Measurements from ENCODE around the gene SLC9A5.

The SLC9A5 gene

DNA sequence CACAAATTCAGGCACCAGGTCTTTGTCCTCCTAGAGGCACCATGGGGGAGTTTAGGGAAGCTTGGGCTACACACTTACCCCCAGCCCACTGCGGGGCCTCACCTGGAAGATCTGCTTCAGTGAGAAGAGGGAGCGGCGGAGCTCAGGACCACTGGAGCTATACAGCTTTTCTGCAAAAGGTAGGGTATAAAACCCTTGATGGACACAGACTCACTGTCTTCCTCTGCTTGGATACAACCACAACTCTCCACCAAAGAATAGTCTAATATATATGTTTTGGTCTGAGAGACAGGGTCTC is 10.6 kb upstream of the SLC9A5 start:
- DNase-seq: no peak
- no CpG with 5 or more reads among the region's 3 CpGs for WGBS (ENCODE audit: extremely low coverage, insufficient coverage, insufficient read length)
- Histone ChIP-seq H3K79me1 (ENCODE audit: low read length) (peaks cover 16% of the 10 kb centered on the region), H2AFZ (ENCODE audit: insufficient read depth, low read length, poor library complexity) (no peak overlapping the region), H3K18ac (ENCODE audit: low read length) (no peak overlapping the region), H3K4me1 (ENCODE audit: control insufficient read depth in 1 of 2, insufficient read depth in 2 of 2, low read length in 2 of 2) (peaks cover 20 to 23% of the 10 kb centered on the region in 2 experiments), H3K4me2 (ENCODE audit: low read length) (no peak overlapping the region), H3K9ac (ENCODE audit: low read length) (no peak overlapping the region), H3K79me2 (ENCODE audit: control insufficient read depth, insufficient read depth, low read length, poor library complexity) (peaks cover 2% of the 10 kb centered on the region), H3K36me3 (ENCODE audit: control insufficient read depth in 1 of 2, insufficient read depth in 2 of 2, low read length in 2 of 2) (peaks cover 32 to 33% of the 10 kb centered on the region in 2 experiments), H3K23ac (ENCODE audit: low read length) (no peak overlapping the region), H3K27me3 (ENCODE audit: insufficient read depth, low read length) (no peaks in the 10 kb centered on the region), H2AK5ac (ENCODE audit: low read length) (no peak overlapping the region), H3K4ac (ENCODE audit: low read depth, low read length) (no peak overlapping the region), H3K14ac (ENCODE audit: low read length) (no peak overlapping the region), H3K9me3 (ENCODE audit: insufficient read depth, low read depth, low read length) (no peaks in the 10 kb centered on the region), H4K12ac (ENCODE audit: low read depth, low read length) (no peak overlapping the region), H2BK120ac (ENCODE audit: insufficient read depth, low read length, poor library complexity) (no peak overlapping the region), H4K91ac (ENCODE audit: low read depth, low read length) (no peak overlapping the region), H3K27ac (ENCODE audit: low read depth, low read length) (no peak overlapping the region), H2BK5ac (ENCODE audit: low read depth, low read length, poor library complexity) (no peak overlapping the region), H3K4me3 (ENCODE audit: low read depth, low read length) (no peak overlapping the region), H4K8ac (ENCODE audit: low read depth, low read length) (no peak overlapping the region), H2BK12ac (ENCODE audit: low read length) (no peak overlapping the region)

DNA sequence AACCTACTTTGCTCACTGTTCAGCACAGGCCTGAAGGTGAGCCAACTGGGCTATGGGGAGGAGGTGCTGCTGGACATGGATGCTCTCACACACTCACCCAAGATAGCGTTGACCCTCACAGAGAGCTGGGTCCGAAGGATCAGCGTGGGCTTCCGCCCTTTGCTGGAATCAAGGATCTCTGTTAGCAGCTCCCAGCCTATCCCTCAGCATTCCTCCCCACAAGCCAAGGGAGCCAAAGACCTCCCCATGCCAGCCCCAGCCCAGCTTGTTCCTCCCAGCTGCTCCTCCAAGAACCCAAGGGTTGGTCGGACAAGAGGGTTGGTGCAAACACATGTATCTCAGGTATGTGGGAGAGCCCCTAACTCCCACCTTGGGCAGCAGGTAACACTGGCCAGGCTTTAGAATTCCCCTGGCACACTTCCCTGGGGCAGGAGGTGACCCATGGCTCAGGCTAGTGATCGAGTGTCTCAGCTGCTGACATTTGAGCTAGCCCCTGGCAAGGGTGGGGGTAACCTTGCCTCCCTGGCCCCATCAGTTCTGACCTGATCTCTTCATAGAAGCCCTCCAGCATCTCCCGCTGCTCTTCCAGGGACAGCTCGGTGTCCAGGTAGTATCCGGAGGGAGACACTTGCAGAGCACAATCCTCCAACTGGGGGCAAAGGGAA is 9.8 kb upstream of the SLC9A5 start:
- Histone ChIP-seq H3K79me2 (ENCODE audit: control insufficient read depth, insufficient read depth, low read length, poor library complexity) (peaks cover 2% of the 10 kb centered on the region), H3K23ac (ENCODE audit: low read length) (no peak overlapping the region), H3K4me3 (ENCODE audit: low read depth, low read length) (no peak overlapping the region), H2AFZ (ENCODE audit: insufficient read depth, low read length, poor library complexity) (no peak overlapping the region), H2BK5ac (ENCODE audit: low read depth, low read length, poor library complexity) (no peak overlapping the region), H3K9me3 (ENCODE audit: insufficient read depth, low read depth, low read length) (no peaks in the 10 kb centered on the region), H3K36me3 (ENCODE audit: control insufficient read depth in 1 of 2, insufficient read depth in 2 of 2, low read length in 2 of 2) (peaks cover 28 to 30% of the 10 kb centered on the region in 2 experiments), H3K14ac (ENCODE audit: low read length) (no peak overlapping the region), H2BK120ac (ENCODE audit: insufficient read depth, low read length, poor library complexity) (no peak overlapping the region), H4K91ac (ENCODE audit: low read depth, low read length) (no peak overlapping the region), H3K9ac (ENCODE audit: low read length) (no peak overlapping the region), H3K18ac (ENCODE audit: low read length) (no peak overlapping the region), H3K4me1 (ENCODE audit: control insufficient read depth in 1 of 2, insufficient read depth in 2 of 2, low read length in 2 of 2) (peaks cover 28 to 29% of the 10 kb centered on the region in 2 experiments), H3K27me3 (ENCODE audit: insufficient read depth, low read length) (no peaks in the 10 kb centered on the region), H3K4me2 (ENCODE audit: low read length) (no peak overlapping the region), H4K12ac (ENCODE audit: low read depth, low read length) (no peak overlapping the region), H3K27ac (ENCODE audit: low read depth, low read length) (no peak overlapping the region), H2BK12ac (ENCODE audit: low read length) (no peak overlapping the region), H3K79me1 (ENCODE audit: low read length) (peaks cover 17% of the 10 kb centered on the region), H3K4ac (ENCODE audit: low read depth, low read length) (no peak overlapping the region), H4K8ac (ENCODE audit: low read depth, low read length) (no peak overlapping the region), H2AK5ac (ENCODE audit: low read length) (no peak overlapping the region)
- no CpG with 5 or more reads among the region's 9 CpGs for WGBS (ENCODE audit: extremely low coverage, insufficient coverage, insufficient read length)
- no peak for DNase-seq

DNA sequence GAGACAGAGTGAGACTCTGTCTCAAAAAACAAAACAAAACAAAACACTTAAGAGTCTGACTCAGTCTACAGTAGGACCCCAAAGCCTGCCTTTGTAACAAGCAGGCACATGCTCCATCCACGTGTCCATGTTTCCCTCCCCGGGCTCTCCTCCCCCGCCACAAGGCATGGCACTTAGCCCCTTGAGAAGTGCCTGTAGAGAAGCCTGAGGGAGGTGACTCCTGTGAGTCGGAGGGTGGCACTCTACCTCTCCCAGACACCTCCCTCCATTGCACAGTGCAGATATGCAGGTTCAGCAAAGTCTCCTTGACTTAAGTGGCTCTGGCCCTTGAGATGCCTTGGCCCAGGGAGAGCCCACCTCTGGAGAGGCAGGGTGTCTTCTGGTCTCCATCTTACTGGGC is 8.3 kb upstream of the SLC9A5 start:
- peak overlapping the region; percentile 89 for H4K8ac ChIP-seq (ENCODE audit: low read depth, low read length)
- no peak for DNase-seq
- H3K27ac ChIP-seq (ENCODE audit: low read depth, low read length): peak overlapping the region; percentile 95
- peak overlapping the region; percentile 23 for H2BK12ac ChIP-seq (ENCODE audit: low read length)
- H2AK5ac ChIP-seq (ENCODE audit: low read length): peak overlapping the region; percentile 96
- H3K36me3 ChIP-seq (ENCODE audit: control insufficient read depth in 1 of 2, insufficient read depth in 2 of 2, low read length in 2 of 2): peaks cover 24 to 26% of the 10 kb centered on the region in 2 experiments
- H3K14ac ChIP-seq (ENCODE audit: low read length): peak overlapping the region; percentile 94
- no peak overlapping the region for H3K4me3 ChIP-seq (ENCODE audit: low read depth, low read length)
- H3K9me3 ChIP-seq (ENCODE audit: insufficient read depth, low read depth, low read length): no peaks in the 10 kb centered on the region
- peaks cover 43 to 44% of the 10 kb centered on the region in 2 experiments for H3K4me1 ChIP-seq (ENCODE audit: control insufficient read depth in 1 of 2, insufficient read depth in 2 of 2, low read length in 2 of 2)
- no CpG with 5 or more reads among the region's 4 CpGs for WGBS (ENCODE audit: extremely low coverage, insufficient coverage, insufficient read length)
- H2AFZ ChIP-seq (ENCODE audit: insufficient read depth, low read length, poor library complexity): peak overlapping the region; percentile 32
- H2BK120ac ChIP-seq (ENCODE audit: insufficient read depth, low read length, poor library complexity): peak overlapping the region; percentile 95
- peak overlapping the region; percentile 49 for H4K12ac ChIP-seq (ENCODE audit: low read depth, low read length)
- H3K79me2 ChIP-seq (ENCODE audit: control insufficient read depth, insufficient read depth, low read length, poor library complexity): peaks cover 2% of the 10 kb centered on the region
- peak overlapping the region; percentile 68 for H3K4ac ChIP-seq (ENCODE audit: low read depth, low read length)
- H3K18ac ChIP-seq (ENCODE audit: low read length): peak overlapping the region; percentile 92
- peak overlapping the region; percentile 97 for H4K91ac ChIP-seq (ENCODE audit: low read depth, low read length)
- H3K79me1 ChIP-seq (ENCODE audit: low read length): peaks cover 22% of the 10 kb centered on the region
- no peaks in the 10 kb centered on the region for H3K27me3 ChIP-seq (ENCODE audit: insufficient read depth, low read length)
- no peak overlapping the region for H3K9ac ChIP-seq (ENCODE audit: low read length)
- no peak overlapping the region for H3K4me2 ChIP-seq (ENCODE audit: low read length)
- H3K23ac ChIP-seq (ENCODE audit: low read length): no peak overlapping the region
- peak overlapping the region; percentile 94 for H2BK5ac ChIP-seq (ENCODE audit: low read depth, low read length, poor library complexity)

DNA sequence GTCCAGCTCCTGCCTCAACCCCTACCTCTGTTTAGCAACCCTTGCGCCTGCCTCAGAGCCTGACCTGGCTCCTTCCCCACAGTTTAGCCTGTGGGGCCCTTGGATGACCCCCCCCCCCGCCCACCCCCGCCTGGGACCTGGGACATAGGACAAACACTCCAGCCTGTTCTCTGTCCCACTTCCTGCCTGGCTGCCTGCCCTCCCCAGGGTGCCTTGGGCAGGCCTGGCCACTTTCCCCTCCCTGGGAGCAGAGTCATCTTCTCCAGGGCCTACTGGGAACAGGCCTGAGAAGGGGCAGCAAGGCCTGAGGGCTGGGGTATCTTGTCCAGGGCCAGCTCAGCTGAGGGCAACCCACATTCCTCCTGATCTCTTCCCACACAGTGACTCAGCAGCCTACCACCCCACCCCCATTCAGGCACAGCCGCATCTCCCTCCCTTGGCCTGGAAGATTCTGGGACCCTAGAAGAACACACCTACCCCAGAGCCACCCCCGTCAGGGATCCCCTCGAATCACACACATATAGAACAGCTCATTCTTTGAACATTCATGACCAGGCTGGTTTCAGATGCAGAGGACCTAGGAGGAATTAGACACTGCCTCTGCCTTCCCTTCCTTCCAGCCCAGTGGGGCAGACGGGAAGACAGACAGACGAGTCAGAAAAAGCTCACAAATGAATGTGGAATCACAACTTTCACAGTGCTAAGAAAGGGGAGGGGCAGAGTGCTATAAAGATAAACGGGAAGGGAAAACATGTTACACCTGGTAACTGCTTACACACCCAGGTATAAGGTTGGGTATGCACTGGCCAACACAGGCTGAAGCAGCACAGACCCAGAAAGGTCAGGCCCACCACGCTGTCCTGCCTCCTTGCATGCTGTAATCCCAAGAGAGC is 7.5 kb upstream of the SLC9A5 start:
- Histone ChIP-seq H2BK120ac (ENCODE audit: insufficient read depth, low read length, poor library complexity) (peak overlapping the region; percentile 95), H3K27ac (ENCODE audit: low read depth, low read length) (peak overlapping the region; percentile 95), H2BK12ac (ENCODE audit: low read length) (peak overlapping the region; percentile 85), H3K9ac (ENCODE audit: low read length) (no peak overlapping the region), H3K79me1 (ENCODE audit: low read length) (peaks cover 29% of the 10 kb centered on the region), H3K4ac (ENCODE audit: low read depth, low read length) (peak overlapping the region; percentile 68), H3K23ac (ENCODE audit: low read length) (no peak overlapping the region), H3K27me3 (ENCODE audit: insufficient read depth, low read length) (no peaks in the 10 kb centered on the region), H3K4me1 (ENCODE audit: control insufficient read depth in 1 of 2, insufficient read depth in 2 of 2, low read length in 2 of 2) (peaks cover 44 to 47% of the 10 kb centered on the region in 2 experiments), H3K4me2 (ENCODE audit: low read length) (peak overlapping the region; percentile 45), H3K14ac (ENCODE audit: low read length) (peak overlapping the region; percentile 94), H4K91ac (ENCODE audit: low read depth, low read length) (peak overlapping the region; percentile 97), H3K36me3 (ENCODE audit: control insufficient read depth in 1 of 2, insufficient read depth in 2 of 2, low read length in 2 of 2) (peaks cover 18 to 21% of the 10 kb centered on the region in 2 experiments), H3K4me3 (ENCODE audit: low read depth, low read length) (no peak overlapping the region), H2AFZ (ENCODE audit: insufficient read depth, low read length, poor library complexity) (peak overlapping the region; percentile 46), H2AK5ac (ENCODE audit: low read length) (peak overlapping the region; percentile 96), H4K12ac (ENCODE audit: low read depth, low read length) (peak overlapping the region; percentile 49), H3K9me3 (ENCODE audit: insufficient read depth, low read depth, low read length) (no peaks in the 10 kb centered on the region), H3K79me2 (ENCODE audit: control insufficient read depth, insufficient read depth, low read length, poor library complexity) (peaks cover 2% of the 10 kb centered on the region), H3K18ac (ENCODE audit: low read length) (peak overlapping the region; percentile 92), H4K8ac (ENCODE audit: low read depth, low read length) (peak overlapping the region; percentile 89), H2BK5ac (ENCODE audit: low read depth, low read length, poor library complexity) (peak overlapping the region; percentile 94)
- DNase-seq: peak; percentile 53 to 54
- WGBS (ENCODE audit: extremely low coverage, insufficient coverage, insufficient read length): no CpG with 5 or more reads among the region's 10 CpGs
